Stimulated activated CD4-positive, alpha-beta T cell treated with anti-CD3 and anti-CD28 coated beads, Interleukin-15, amount 100 ng/mL, for 1 hour (primary cell): Measurements from ENCODE around the gene GBX2.

Experiments
- DNase-seq, 2 donors: peaks; one replicate each; pipeline ENCODE4 v3.0.0-alpha.2; 2020; ENCODE audit warnings: low read depth in 1 of 2, low spot score in 1 of 2

GBX2 gene

GRCh38 chr2:236184701-236185100 is 16.5 kb upstream of the GBX2 start:
- DNase-seq = no peak

DNA sequence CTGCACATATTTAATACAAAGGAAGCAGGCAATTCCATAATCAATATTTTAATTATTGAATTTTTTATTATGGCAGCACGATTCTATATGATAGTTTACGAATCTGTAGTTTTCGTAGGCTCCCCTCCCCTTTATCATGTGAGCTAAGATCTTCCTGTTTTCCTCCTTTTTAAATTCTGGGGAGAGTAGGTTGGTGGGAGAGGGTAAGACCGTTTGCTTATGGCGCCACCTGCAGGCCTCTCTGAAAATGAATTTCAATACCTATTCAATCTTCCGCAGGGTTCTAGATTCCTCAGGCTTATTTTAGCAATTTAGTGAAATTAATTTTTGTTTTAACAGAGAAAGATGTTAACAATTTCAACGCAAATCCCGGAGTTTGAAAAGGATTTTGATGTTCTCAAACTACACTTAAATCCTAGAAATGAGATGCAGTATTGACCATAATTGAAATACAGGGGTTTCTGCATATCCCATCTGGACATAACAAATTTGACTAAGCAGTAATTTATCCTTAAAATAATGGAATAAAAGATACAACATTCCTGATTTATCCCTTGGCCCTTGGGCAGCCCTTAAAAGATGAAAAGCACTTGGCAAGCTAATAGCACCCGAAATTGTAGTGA is 12.8 kb upstream of the GBX2 start:
- no peak for DNase-seq

GRCh38 chr2:236180076-236180816 is 12.1 kb upstream of the GBX2 start:
- DNase-seq = no peak

DNA sequence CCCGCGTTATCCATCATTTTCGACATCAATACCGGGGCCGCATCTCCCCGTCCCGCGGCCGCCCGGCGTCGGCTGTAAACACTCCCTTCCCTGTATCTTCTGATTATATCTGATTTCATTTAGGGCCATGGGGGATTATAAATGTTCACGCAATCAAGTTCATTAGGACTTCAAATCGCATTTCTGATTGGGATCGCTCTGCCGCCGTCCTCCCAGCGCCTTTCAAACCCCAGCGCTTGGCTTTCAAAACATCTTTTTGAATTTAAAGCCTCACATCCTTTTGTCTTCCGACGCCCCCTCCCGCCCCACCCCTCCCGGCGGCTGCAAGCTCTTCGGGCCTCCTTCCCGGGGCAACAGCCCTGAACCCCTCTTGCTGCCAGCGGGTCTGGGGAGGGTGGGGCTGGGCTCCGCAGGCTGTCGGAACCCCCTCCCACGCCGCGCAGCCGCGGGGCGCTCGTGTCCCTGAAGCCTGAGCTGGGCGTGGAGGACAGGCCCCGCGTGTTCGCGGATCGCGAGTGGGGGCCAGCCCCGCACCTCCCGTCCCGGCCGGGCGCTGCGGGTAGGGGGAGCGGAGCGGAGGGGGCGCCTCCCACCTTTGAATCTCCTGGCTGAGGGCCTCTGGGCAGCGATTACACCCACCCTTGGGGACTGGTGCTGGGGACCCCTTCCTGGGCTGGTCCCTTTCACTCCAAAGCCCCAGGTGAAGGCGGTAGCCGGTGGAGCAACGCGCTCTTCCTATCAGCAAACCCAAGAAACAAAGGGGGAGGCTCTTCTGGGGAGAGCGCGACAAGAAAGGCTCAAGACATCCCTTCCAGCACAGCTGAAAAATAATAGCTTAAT is 11.3 kb upstream of the GBX2 start:
- no peak for DNase-seq

GRCh38 chr2:236178890-236179235 is 10.7 kb upstream of the GBX2 start:
- no peak for DNase-seq

DNA sequence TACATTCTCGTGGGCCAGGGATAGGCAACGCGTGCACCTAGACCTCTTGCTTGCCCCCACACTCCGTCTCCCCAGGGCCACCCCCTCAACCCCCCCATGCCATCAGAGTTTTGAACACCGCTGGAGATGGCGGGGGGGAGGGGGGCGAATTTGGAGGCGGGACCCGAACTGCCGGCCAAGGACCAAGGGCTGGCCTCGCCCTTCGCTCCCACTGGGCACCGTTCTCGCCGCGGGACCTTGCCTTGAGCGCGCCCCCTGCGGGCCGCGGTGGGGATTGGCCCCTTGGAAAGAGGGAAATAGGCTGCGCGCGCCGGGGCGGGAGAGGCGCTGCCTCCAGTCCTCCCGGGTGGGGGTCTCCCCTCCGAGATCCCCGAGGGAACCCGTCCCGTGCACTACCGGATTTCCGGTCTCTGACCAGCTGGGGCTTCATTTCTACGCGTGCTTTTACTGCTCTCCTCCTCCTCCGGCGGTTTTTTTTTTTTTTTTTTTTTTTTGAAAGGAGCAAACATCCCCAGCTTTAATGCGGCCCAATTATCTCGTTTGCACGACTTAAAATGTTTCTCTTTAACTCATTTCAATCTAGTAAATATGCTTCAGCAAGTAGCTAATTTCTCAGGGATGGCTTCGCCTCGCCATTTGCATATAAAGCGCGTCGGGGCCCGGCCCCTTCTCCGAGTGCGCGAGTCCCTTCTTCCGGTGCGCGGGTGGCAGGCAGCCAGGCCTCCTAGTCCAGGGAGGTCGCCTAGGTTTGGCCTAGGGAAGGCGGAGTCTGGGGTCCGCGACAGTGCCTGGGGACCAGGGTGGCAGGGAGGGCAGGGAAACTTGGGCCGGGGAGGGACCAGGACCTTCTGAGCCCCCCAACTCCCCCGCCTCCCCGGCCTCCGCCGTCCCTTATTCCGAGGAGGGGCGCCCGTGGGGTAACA is 10.0 kb upstream of the GBX2 start:
- peak in 1 of 2 donors; percentile 14 for DNase-seq

GRCh38 chr2:236177604-236177966 is 9.4 kb upstream of the GBX2 start:
- DNase-seq = no peak

DNA sequence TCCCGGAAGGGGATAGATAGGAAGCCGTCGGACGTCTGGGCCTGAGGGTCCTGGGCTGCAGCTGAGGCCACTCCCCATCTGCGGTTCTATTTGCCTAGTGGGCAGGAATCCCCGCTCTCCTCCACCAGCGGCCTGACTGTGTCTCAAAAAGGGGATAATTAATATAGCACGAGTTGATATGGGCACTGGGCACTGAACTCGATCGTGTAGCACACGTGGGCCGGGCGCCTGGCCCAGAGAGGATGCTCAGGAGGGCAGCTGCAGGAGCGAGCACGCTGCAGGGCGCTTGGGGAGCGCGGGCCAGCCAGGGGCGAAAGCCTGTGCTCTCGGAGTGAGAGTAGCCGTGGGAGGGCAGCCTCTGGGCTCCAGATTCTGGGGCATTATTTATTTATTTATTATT is 8.8 kb upstream of the GBX2 start:
- no peak for DNase-seq

- DNase-seq = no peak
Observed at GRCh38 chr2:236176417-236176816, 8.2 kb upstream of the GBX2 start.

DNA sequence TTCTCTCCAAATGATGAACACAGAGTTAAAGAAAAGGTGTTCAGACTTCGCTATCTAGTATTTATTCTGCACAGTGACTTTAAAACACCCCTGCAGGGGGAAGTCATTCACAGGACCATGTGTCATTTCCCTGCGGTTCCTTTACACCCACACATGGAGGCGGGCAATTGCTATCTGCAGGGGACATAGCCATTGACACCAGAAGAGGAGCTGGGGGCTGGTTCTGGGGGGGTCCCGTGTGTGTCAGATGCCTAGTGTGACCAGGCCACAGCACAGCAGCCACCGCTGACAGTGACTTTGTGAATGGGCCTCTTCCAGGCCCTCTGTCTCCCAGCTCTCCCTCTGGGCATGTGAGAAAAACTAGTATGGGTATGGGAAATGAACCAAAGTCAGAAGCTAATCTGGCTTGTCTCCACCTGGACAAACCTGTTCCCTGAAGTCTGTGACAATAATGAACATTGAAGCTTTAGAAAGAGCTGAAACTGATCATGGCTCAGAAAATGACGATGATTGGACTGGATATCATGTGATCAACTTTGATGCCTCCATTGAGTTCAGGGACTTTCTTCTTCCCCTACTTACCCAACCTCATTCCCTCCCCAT is 7.5 kb upstream of the GBX2 start:
- no peak for DNase-seq

DNA sequence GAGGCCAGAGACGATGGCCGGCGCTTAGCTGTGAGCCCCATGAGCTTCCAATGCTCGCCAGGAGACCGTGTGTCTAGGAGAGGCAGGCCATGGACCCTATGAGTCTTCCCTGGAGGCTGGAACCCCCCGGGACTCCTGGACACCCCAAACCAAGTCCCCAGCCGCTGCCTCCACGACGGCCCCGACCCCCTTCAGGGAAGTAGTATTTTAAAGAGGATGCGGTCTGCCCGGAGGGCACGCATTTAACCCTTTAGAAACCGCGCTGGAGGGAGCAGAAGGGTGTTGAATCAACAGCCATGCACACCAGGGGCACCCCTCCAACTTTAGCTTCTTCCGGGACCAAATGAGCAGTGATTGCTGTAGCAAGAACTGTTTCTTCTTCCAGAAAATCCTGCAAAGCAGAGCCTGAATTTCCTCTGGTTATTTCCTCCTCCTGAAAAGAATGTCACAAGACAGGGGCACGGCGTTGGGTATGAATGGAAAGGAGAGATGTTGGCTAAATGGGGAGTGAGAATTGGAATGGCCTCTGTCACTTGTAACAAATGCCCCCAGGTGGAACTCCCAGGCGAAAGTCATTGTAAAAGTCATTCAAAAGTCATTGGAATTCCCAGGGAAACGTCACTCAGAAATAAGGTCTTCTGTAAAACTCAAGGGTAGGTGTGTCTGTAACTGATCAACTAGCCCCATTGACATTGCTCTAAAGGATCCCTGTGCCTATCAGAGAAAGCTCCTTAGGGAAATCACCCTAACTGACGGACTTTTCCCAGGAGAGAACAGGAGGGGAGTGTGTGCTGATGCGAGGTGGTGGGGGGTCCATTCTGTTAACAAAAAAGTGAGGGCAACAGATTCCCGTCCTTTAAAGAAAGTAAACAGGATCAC is 5.8 kb upstream of the GBX2 start:
- no peak for DNase-seq

DNA sequence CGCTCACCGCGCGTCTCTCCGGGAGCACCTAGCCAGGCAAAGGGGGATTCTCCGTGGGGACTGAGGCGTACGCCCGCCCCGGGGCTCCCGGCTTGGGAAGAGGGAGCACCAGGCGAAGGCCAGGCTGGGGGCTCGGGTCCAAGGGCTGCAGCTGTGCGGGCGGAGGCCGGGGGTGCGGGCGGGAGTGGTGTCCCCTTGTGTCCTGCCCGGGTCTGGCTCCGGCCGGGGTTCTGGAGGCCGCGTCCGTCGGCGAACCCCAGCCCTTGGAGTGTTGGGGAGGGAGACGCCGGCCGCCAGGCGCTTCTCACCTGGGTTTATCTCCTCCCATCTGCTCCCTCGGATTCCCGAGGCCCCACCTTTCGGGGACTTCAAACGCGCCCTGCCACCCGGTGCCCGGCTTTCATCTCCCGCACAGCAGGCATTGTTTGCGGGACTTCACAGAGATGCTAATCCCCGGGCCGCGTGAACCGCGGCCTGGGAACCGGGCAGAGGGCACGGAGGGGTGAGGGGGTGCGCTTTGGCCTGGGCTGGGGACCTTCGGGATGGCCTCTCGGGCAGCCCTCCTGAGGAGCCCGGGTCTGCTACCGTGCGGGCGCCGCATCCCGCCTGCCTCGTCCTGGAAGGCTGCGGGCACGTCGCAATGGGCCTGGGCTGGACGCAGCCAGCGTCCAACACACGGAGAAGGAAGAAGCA is 5.0 kb upstream of the GBX2 start:
- DNase-seq = no peak

DNA sequence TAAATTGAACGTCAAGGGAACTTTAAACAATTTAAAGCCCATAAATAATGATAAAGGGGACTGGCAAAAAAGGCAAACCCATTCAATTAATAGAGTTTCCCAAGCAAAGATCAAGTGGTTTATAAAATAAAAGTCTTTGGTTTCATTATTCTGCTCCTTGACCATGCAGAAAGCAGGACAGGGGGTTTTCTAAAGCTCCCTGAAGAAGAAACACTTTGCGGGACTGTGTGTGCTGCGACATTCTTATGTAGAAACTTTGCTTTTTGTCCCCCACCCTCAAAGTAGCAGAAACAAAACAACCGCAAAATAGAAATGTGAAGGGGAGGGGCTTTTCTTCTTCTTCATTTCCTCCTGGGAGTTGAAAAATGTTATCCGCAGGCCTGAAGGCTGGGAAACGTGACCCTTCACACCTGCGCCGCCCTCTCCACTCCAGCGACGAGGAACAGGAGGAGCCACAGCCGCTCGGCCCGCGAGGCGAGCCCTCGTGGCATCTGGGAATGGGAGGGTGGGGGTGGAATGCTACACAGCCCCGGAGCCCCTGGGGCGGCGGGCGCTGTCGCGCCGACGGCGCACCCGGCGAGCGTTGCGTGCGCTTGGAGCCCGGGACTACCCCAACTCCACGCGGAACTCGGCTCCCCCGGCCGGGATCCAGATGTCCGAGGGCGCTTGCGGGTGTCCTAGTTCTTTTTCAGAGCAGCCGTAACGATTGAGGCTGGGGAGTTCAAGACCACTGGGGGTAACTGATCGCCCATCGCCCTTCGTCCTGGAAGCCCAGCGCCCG is 4.3 kb upstream of the GBX2 start:
- DNase-seq = no peak

DNA sequence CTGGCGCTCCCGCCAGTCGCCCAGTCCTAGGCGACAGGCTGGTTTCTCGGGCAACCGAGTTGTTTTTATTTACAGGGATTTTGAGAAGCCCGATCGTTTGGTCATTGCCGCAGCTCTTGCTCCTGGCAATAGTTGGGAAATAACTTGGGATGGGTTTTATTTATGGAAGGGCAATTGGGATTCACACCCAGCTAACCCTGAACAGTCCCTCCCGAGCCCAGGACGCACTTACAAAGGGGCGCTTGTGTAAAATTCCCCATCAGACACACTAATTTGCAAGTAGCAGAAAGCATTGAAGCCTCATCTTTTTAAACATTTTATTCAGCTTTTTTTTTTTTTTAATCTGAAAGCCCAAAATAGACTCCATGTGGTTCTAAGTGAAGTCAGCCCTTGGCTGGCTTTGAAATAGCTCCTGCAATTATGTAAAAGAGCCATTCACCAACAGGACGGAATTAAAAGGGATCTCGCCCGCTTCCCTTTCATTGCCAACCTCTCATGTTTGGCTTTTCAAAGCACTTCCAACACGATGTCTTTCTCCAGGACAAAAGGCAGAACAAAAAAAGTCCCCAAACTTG is 3.6 kb upstream of the GBX2 start:
- no peak for DNase-seq

DNA sequence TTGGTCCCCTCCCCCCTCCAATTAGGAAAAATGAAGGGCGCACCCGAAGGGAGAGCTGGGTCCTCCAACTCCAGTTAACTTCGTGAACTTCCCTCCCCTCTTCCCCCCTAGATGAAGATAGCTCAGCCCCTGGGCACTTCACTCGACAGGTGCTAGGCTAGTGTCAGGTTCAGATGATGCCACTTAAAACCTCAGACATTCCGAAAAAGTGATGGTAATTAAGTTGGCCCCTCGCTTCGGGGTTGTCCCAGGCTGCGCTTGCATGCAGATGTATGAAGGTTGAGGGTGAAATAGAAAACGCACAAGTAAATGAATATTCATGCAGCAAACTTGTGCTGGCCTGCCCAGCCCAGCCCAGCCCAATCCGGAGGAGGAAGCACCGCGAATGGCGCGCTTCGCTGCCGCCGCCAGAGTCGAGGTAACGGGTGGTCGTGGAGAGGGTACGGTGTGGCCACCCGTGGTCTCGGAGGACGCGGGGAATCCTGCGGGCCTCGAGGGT is 3.0 kb upstream of the GBX2 start:
- no peak for DNase-seq

DNA sequence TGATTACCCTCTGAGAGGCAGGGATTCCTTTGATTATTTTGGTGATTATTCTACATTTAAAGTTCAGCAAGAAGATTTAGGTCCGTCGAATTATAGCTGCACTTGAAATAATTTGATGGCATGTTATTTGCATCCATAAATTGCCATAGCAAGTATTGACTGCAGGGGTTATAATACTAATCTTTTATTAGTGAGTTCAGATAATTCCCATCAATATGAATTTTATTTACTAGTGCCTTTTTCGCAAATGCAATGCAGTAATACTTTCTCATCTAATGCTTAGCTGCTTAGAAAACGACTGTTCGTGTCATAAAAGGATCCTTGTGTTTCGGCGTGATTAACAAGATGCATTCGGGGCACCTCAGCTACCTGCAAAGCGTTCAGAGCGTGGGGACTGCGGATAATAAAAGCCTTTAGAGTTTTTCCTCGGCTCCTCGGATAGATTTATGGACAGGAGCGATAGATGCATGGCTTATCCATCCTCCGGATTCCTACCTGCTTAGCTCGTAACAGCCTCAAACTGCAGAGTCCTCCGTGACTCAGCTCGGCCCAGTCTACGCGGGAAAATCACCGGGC is 2.5 kb upstream of the GBX2 start:
- DNase-seq = no peak

GRCh38 chr2:236169741-236170589 is 1.8 kb upstream of the GBX2 start:
- DNase-seq = no peak
